ENCODE results near the gene DEPP1. TPM values are rescaled to one million over a fixed set of nuclear protein-coding genes. Genes with fewer than 3 reads are reported as not detected.

DEPP1 gene
- total and polyA plus RNA-seq, 3 donors from 2014 or later: 29.1 to 84.9 (median 33.1) TPM

DNA sequence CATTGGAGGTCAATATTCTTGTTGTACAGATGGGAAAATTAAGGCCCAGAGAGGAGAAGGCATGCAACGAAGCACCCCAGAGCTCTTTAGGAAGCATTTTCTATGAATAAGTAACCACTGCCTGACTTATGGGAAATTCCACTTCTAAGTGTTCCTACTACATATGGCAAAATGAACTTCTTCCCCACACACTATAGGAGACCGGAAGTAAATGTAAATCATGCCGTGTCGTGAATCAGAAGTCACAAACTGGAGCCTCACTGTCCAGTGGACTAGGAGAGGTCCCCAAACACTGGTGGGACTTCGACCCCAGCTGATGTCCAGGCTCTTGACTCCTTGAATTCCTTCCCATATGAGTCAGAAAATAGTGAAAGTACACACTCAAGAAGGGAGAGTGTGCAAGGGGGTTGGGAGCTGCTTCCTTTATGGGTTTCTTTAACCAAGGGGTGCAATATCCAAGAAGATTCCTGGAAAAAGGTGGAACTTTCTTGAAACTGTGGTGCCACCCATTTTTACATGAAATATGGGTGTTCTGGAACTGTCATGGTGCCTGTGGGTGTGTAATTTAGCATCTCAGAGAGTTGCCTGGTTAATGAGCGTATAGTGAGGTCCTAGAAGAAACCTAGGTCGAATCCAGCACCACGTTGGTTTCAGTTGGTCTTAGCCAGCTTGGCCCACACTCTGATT lies 12.3 kb downstream of the DEPP1 start:
- DNase-seq: no peak
- Histone ChIP-seq H3K36me3 (ENCODE audit: low read depth, missing control alignments) (no peaks in the 10 kb centered on the region), H3K27me3 (no peaks in the 10 kb centered on the region), H3K9me3 (no peaks in the 10 kb centered on the region), H3K27ac (peak overlapping the region in 1 of 2 donors; percentile 81), H3K4me1 (peaks cover 46% of the 10 kb centered on the region), H3K4me3 (no peak overlapping the region)
- TF ChIP-seq POLR2A (IDR thresholded peaks at IDR 0.05) (no peak), CTCF (IDR thresholded peaks at IDR 0.05) (no peak)
- 84 to 88% methylated on average over 8 of the region's 8 CpGs for WGBS, 2 donors
- intact Hi-C loops (cut with DNase I; ENCODE audit: low total_unique reads): no loop called here

DNA sequence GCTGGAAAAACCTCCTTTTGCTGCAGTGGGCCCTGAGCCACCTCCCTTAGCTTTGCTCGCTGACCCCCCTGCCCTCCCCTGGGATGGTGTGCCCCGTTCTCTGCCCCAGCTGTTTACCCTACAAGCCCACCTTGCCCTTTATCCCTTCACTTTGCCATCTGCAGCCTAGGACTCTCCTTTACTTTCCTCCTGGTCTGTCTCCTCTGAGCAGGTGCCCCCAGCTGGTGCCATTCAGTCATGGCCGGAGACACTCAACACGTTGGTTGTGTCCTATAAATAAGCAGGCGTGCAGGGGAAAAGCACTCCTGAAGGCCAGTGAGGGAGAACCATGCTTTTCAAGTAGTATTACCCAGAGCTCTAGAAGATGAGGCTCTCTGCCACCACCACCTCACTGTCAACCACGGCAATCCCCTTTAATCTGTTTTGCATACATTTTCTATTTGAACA lies 12.9 kb downstream of the DEPP1 start:
- Histone ChIP-seq H3K4me1 (peaks cover 50% of the 10 kb centered on the region), H3K27ac (peak overlapping the region in 1 of 2 donors; percentile 81), H3K36me3 (ENCODE audit: low read depth, missing control alignments) (no peaks in the 10 kb centered on the region), H3K9me3 (no peaks in the 10 kb centered on the region), H3K4me3 (no peak overlapping the region), H3K27me3 (no peaks in the 10 kb centered on the region)
- 82 to 90% methylated on average over 6 of the region's 6 CpGs for WGBS, 2 donors
- intact Hi-C loops (cut with DNase I; ENCODE audit: low total_unique reads): no loop called here
- DNase-seq: no peak
- TF ChIP-seq POLR2A (IDR thresholded peaks at IDR 0.05): no peak
- TF ChIP-seq CTCF (IDR thresholded peaks at IDR 0.05): no peak

DNA sequence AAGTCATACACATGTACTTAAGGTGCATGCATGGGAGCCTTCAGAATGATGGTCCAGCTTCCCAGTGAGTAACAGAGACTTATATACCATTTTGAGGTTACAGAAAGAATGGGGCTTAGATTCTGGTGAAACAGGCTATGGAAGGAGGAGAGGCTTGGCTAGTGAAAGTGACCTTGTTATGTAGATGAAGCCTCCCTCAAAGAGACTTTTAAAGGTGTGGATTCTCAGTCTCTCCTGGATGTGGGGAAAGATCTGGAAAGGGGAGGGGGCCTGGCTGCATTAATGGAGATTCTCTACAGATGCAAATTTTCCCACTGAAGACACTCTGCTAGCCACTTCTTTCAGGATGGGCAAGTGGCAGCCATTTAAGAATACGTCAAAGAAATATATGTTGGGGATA lies 13.5 kb downstream of the DEPP1 start:
- no peak overlapping the region for H3K4me3 ChIP-seq

GRCh38 chr10:44963772-44964633 lies 14.6 kb downstream of the DEPP1 start:
- H3K36me3 ChIP-seq (ENCODE audit: low read depth, missing control alignments): no peaks in the 10 kb centered on the region
- peak overlapping the region; percentile 66 to 81 for H3K27ac ChIP-seq
- H3K4me3 ChIP-seq: no peak overlapping the region
- peak; percentile 90 for DNase-seq
- TF ChIP-seq POLR2A (IDR thresholded peaks at IDR 0.05): no peak
- TF ChIP-seq CTCF (IDR thresholded peaks at IDR 0.05): no peak
- intact Hi-C loops (cut with DNase I; ENCODE audit: low total_unique reads): no loop called here
- peaks cover 50% of the 10 kb centered on the region for H3K4me1 ChIP-seq
- 59 to 79% methylated on average over 10 to 14 of the region's 15 CpGs for WGBS, 2 donors
- H3K27me3 ChIP-seq: no peaks in the 10 kb centered on the region
- H3K9me3 ChIP-seq: no peaks in the 10 kb centered on the region

More for the DNA sequence above, 13.5 kb downstream of the DEPP1 start:
- H3K36me3 ChIP-seq (ENCODE audit: low read depth, missing control alignments): no peaks in the 10 kb centered on the region
- no peak for DNase-seq
- no peaks in the 10 kb centered on the region for H3K27me3 ChIP-seq
- intact Hi-C loops (cut with DNase I; ENCODE audit: low total_unique reads): no loop called here
- no peaks in the 10 kb centered on the region for H3K9me3 ChIP-seq
- H3K27ac ChIP-seq: peak overlapping the region in 1 of 2 donors; percentile 81
- H3K4me1 ChIP-seq: peaks cover 50% of the 10 kb centered on the region
- WGBS, 2 donors: 96 to 100% methylated on average over 1 of the region's 1 CpG
- TF ChIP-seq CTCF (IDR thresholded peaks at IDR 0.05) (no peak), POLR2A (IDR thresholded peaks at IDR 0.05) (no peak)
